Activated CD8-positive, alpha-beta T cell treated with anti-CD3 and anti-CD28 coated beads, Interleukin-2, amount 10 ng/mL, durations not matched to agents 7 days and 5 days (primary cell): Measurements from ENCODE around the gene GNPTAB. TPM values are rescaled to one million over a fixed set of nuclear protein-coding genes. Genes with fewer than 3 reads are reported as not detected.
"Not testable (repeated sequence)": the region's sequence is repeated elsewhere in the genome, so short reads cannot be mapped to it uniquely, and the experiment has no call there.

Experiments used
- ATAC-seq: fragments of 150-1000 bp; cut with Tn5 transposase; one replicate; pipeline ENCODE4 v1.10.0; 2021; ENCODE audit warnings: moderate library complexity
- CTCF ChIA-PET: fragments of 350-600 bp; sonication (Branson Sonifier 250); formaldehyde crosslinking; loops from one replicate; lab custom pipeline; 2021; ENCODE audit warnings: antibody characterized with exemption; lab: Charles Lee
- POLR2A ChIA-PET: fragments of 350-600 bp; sonication (Branson Sonifier 250); formaldehyde crosslinking; loops from one replicate; lab custom pipeline; 2021; ENCODE audit warnings: antibody characterized with exemption; lab: Charles Lee
- DNase-seq: peaks from one replicate; pipeline ENCODE4 v3.0.0-alpha.2; 2020
- H3K27ac Mint-ChIP-seq: one replicate; pipeline ENCODE4 v1.8.0; 2021; ENCODE audit warnings: mild to moderate bottlenecking, mixed read lengths
- H3K27me3 Mint-ChIP-seq: one replicate; pipeline ENCODE4 v1.8.0; 2021; ENCODE audit warnings: low read depth, mixed read lengths
- H3K36me3 Mint-ChIP-seq: one replicate; pipeline ENCODE4 v1.8.0; 2021; ENCODE audit warnings: low read depth, mixed read lengths
- H3K4me1 Mint-ChIP-seq: one replicate; pipeline ENCODE4 v1.8.0; 2021; ENCODE audit warnings: low read depth, mixed read lengths
- H3K4me3 Mint-ChIP-seq: one replicate; pipeline ENCODE4 v1.8.0; 2021; ENCODE audit warnings: mild to moderate bottlenecking, mixed read lengths
- H3K9me3 Mint-ChIP-seq: one replicate; pipeline ENCODE4 v1.8.0; 2022; ENCODE audit warnings: mixed read lengths; ENCODE audit not compliant: insufficient read depth
- total RNA-seq, 2 experiments: library from RNA; stranded (reverse); gene quantifications; one replicate each; pipeline ENCODE4 v1.2.3, GENCODE V29; 2021

GNPTAB gene
- total RNA-seq, 2 experiments from 2014 or later = 104 to 109 TPM

GRCh38 chr12:101863981-101864380, 33.2 kb upstream of the GNPTAB start:
- POLR2A ChIA-PET = interaction anchor here (0.6 kb wide), 1 partner anchor 1899 kb away, joined by 4 read pairs; no protein-coding TSS in a partner anchor
- H3K27me3 Mint-ChIP-seq = no peaks in the 10 kb centered on the region
- H3K4me3 Mint-ChIP-seq = no peak overlapping the region
- H3K27ac Mint-ChIP-seq = no peak overlapping the region
- no peak for ATAC-seq
- H3K9me3 Mint-ChIP-seq = no peaks in the 10 kb centered on the region
- H3K4me1 Mint-ChIP-seq = peaks cover 4% of the 10 kb centered on the region
- CTCF ChIA-PET = interaction anchor here (0.9 to 1.7 kb wide), 3 partner anchors 8 to 25 kb away, joined by 3 to 5 read pairs (median 3); no protein-coding TSS in a partner anchor
- no peak for DNase-seq
- peaks cover 6% of the 10 kb centered on the region for H3K36me3 Mint-ChIP-seq

DNA sequence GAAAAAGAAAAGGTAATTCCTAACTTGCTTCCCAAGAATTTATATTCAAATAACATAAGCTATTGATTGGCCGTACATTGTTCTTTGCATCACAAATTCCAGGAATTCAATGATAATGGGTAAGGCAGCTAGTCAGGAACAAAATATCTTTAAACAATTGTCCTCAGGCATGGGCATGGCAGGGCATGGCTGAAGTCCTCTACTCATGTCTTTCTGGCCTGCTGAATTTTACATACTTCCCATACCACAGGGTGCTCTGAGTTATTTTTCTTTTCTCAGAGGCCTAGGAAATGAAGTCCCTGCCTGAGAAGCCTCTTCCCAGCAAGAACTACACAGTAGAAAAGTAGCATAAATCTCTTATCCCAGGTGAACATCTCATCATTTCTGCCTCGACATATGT, 31.5 kb upstream of the GNPTAB start:
- Mint-ChIP-seq H3K4me3 (no peak overlapping the region), H3K27ac (no peak overlapping the region), H3K9me3 (no peaks in the 10 kb centered on the region), H3K4me1 (peaks cover 4% of the 10 kb centered on the region), H3K36me3 (peaks cover 6% of the 10 kb centered on the region), H3K27me3 (no peaks in the 10 kb centered on the region)
- POLR2A ChIA-PET = no interaction called here
- DNase-seq (no peak), ATAC-seq (no peak)
- CTCF ChIA-PET = interaction anchor here (0.8 kb wide), 1 partner anchor 22 kb away, joined by 3 read pairs; no protein-coding TSS in a partner anchor

GRCh38 chr12:101861688-101862087, 30.9 kb upstream of the GNPTAB start:
- H3K4me3 Mint-ChIP-seq, H3K4me1 Mint-ChIP-seq, H3K36me3 Mint-ChIP-seq, H3K9me3 Mint-ChIP-seq, ATAC-seq, H3K27me3 Mint-ChIP-seq, DNase-seq, H3K27ac Mint-ChIP-seq, POLR2A ChIA-PET: not testable (repeated sequence)
- CTCF ChIA-PET = interaction anchor here (0.8 kb wide), 1 partner anchor 22 kb away, joined by 3 read pairs; no protein-coding TSS in a partner anchor

- peaks cover 11% of the 10 kb centered on the region for H3K4me1 Mint-ChIP-seq
Observed at GRCh38 chr12:101859664-101860607, 29.2 kb upstream of the GNPTAB start.

DNA sequence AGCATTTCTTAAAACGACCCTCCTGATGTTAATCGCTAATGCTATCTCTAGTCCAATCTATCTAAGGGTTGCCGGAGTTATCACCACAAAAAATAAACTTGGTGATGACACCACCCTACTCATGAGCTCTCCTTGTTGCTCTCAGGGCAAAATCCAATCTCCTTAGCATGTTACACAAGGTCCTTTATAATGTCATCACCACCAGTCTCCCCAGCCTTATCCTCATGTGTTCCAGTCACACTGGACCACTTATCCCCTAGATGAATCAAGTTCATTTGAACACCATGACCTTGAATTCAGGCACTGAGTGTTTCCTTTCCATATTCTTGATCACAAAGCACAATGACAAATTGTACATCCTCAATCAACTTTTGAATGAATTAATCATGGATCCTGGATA, 27.6 kb upstream of the GNPTAB start:
- DNase-seq (no peak), ATAC-seq (no peak)
- Mint-ChIP-seq H3K4me3 (no peak overlapping the region), H3K36me3 (no peaks in the 10 kb centered on the region), H3K9me3 (no peaks in the 10 kb centered on the region), H3K4me1 (peaks cover 19% of the 10 kb centered on the region), H3K27ac (no peak overlapping the region), H3K27me3 (no peaks in the 10 kb centered on the region)
- CTCF ChIA-PET = no interaction called here
- POLR2A ChIA-PET = no interaction called here

More at GRCh38 chr12:101859664-101860607, 29.2 kb upstream of the GNPTAB start:
- no peak overlapping the region for H3K27ac Mint-ChIP-seq
- no peaks in the 10 kb centered on the region for H3K9me3 Mint-ChIP-seq
- H3K4me3 Mint-ChIP-seq = no peak overlapping the region
- H3K36me3 Mint-ChIP-seq = peaks cover 1% of the 10 kb centered on the region
- CTCF ChIA-PET = interaction anchor here (2.2 kb wide), 1 partner anchor 20 kb away, joined by 6 read pairs; no protein-coding TSS in a partner anchor
- POLR2A ChIA-PET = no interaction called here
- no peak for DNase-seq
- no peaks in the 10 kb centered on the region for H3K27me3 Mint-ChIP-seq
- ATAC-seq = no peak

GRCh38 chr12:101857043-101857558, 26.3 kb upstream of the GNPTAB start:
- Mint-ChIP-seq H3K9me3 (no peaks in the 10 kb centered on the region), H3K27me3 (no peaks in the 10 kb centered on the region), H3K4me1 (peaks cover 19% of the 10 kb centered on the region), H3K36me3 (no peaks in the 10 kb centered on the region), H3K27ac (no peak overlapping the region), H3K4me3 (no peak overlapping the region)
- no peak for DNase-seq
- ChIA-PET CTCF (interaction anchor here (0.9 kb wide), 1 partner anchor 17 kb away, joined by 3 read pairs; no protein-coding TSS in a partner anchor), POLR2A (no interaction called here)
- no peak for ATAC-seq

DNA sequence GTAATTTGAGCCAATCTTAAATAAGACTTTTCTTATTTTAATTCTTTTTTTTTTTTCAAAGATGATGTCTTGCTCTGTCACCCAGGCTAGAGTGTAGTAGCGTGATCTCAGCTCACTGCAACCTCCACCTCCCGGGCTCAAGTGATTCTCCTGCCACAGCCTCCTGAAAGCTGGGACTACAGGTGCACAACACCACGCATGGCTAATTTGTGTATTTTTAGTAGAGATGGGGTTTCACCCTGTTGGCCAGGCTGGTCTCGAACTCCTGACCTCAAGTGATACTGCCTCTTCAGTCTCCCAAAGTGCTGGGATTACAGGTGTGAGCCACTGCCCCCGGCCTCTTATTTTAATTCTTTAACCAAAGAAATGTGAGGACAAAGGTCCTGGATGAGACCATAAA, 25.9 kb upstream of the GNPTAB start:
- H3K27me3 Mint-ChIP-seq, H3K9me3 Mint-ChIP-seq, ATAC-seq, DNase-seq, H3K27ac Mint-ChIP-seq, POLR2A ChIA-PET, H3K4me3 Mint-ChIP-seq, H3K36me3 Mint-ChIP-seq: not testable (repeated sequence)
- H3K4me1 Mint-ChIP-seq = peaks cover 19% of the 10 kb centered on the region
- CTCF ChIA-PET = interaction anchor here (0.9 to 1.1 kb wide), 2 partner anchors 17 to 26 kb away, joined by 3 read pairs; partner anchors contain the start of gene GNPTAB

DNA sequence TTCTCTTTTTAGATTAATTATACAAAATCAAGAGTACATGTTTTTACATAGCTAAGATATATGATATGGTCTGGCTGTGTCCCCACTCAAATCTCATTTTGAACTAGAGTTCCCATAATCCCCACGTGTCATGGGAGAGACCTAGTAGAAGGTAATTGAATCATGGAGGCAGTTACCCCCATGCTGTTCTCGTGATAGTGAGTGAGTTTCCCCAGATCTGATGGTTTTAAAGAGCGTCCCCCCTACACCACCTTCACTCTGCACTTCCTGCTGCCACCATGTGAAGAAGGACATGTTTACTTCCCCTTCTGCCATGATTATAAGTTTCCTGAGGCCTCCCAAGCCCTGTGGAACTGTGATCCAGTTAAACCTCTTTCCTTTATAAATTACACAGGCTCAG, 25.2 kb upstream of the GNPTAB start:
- no peak for ATAC-seq
- ChIA-PET POLR2A (no interaction called here), CTCF (interaction anchor here (0.7 to 1.8 kb wide), 6 partner anchors 8 to 449 kb away, joined by 3 to 13 read pairs (median 3); partner anchors contain the start of gene GNPTAB)
- Mint-ChIP-seq H3K4me1 (peaks cover 19% of the 10 kb centered on the region), H3K27ac (no peak overlapping the region), H3K36me3 (no peaks in the 10 kb centered on the region), H3K4me3 (no peak overlapping the region), H3K9me3 (no peaks in the 10 kb centered on the region), H3K27me3 (no peaks in the 10 kb centered on the region)
- no peak for DNase-seq

DNA sequence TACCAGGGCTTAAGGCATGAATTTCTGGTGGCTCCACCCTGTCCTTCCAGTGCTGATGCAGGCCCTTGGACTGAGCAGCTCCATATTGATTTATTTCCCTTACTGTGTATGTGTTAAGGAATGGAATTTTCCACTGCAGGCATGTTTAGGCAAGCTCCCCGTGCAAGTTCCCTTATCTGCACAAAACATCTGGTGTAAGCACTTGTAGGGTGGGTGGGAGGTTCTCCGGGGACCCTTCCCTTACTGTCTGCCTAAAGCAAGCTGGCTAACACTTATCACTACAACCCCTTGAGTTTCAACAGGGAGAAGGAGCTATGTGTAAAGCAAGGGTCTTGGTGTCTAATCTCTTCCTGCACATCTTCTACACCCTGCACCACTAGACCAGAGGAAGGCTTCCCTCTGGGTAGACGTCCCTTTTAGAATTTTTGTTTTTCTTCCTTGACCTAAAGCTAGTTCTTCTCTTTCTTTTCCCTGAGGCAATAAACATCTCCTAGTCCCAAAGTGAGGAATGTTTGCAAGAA, 24.7 kb upstream of the GNPTAB start:
- POLR2A ChIA-PET = no interaction called here
- Mint-ChIP-seq H3K27me3 (no peaks in the 10 kb centered on the region), H3K36me3 (no peaks in the 10 kb centered on the region), H3K4me3 (no peak overlapping the region), H3K27ac (no peak overlapping the region), H3K9me3 (no peaks in the 10 kb centered on the region), H3K4me1 (peaks cover 19% of the 10 kb centered on the region)
- CTCF ChIA-PET = interaction anchor here (0.7 to 1.8 kb wide), 6 partner anchors 9 to 449 kb away, joined by 3 to 13 read pairs (median 3); partner anchors contain the start of gene GNPTAB
- DNase-seq (no peak), ATAC-seq (no peak)

GRCh38 chr12:101854747-101855146, 24.0 kb upstream of the GNPTAB start:
- Mint-ChIP-seq H3K27me3 (no peaks in the 10 kb centered on the region), H3K27ac (no peak overlapping the region), H3K4me1 (peaks cover 19% of the 10 kb centered on the region), H3K4me3 (no peak overlapping the region), H3K36me3 (no peaks in the 10 kb centered on the region), H3K9me3 (no peaks in the 10 kb centered on the region)
- CTCF ChIA-PET = interaction anchor here (0.9 to 1.8 kb wide), 3 partner anchors 15 to 82 kb away, joined by 3 to 13 read pairs (median 4); no protein-coding TSS in a partner anchor
- POLR2A ChIA-PET = no interaction called here
- ATAC-seq = no peak
- DNase-seq = no peak

DNA sequence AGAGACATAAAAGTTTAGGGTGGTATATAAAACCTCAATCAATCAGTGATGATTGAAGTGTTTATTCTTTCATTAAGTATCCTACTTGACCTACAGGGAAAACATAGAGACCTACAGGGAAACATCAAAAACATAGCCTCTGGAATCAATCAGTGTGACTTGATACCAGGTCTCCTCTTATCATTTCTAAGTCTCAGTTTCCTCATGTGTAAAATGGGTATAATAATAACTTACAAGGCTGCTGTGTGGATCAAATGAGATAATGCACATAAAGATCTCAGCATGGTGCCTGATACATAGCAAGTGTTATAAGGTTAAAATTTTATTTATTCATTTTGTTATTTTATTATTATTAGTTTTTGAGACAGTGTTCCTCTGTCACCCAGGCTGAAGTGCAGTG, 22.2 kb upstream of the GNPTAB start:
- H3K36me3 Mint-ChIP-seq = no peaks in the 10 kb centered on the region
- POLR2A ChIA-PET = no interaction called here
- ATAC-seq = no peak
- H3K9me3 Mint-ChIP-seq = no peaks in the 10 kb centered on the region
- no peak overlapping the region for H3K4me3 Mint-ChIP-seq
- H3K27me3 Mint-ChIP-seq = no peaks in the 10 kb centered on the region
- no peak overlapping the region for H3K27ac Mint-ChIP-seq
- DNase-seq = no peak
- CTCF ChIA-PET = interaction anchor here (0.7 to 0.8 kb wide), 2 partner anchors 13 to 22 kb away, joined by 3 read pairs; partner anchors contain the start of gene GNPTAB
- H3K4me1 Mint-ChIP-seq = peaks cover 19% of the 10 kb centered on the region
